HCT116 (cell line): ENCODE measurements around the gene MSI2. TPM values are rescaled to one million over a fixed set of nuclear protein-coding genes. Genes with fewer than 3 reads are reported as not detected.

Experiments used
- ATAC-seq: fragments of 200-7000 bp; cut with Tn5 transposase; 2 replicates; pipeline ENCODE4 v1.9.1; 2020; ENCODE audit warnings: mild to moderate bottlenecking, moderate library complexity
- BruUV-seq: library from RNA; stranded (reverse); fragments of 400-500 nt; replicated peaks from 2 replicates; lab custom pipeline; 2021; lab: Mats Ljungman, UMichigan
- CTCF ChIA-PET: fragments of 300-600 bp; sonication (Branson Sonifier 250); formaldehyde crosslinking; loops from one replicate; lab custom pipeline; 2021; ENCODE audit warnings: antibody characterized with exemption; lab: Charles Lee
- POLR2A ChIA-PET: fragments of 300-600, 350-600 bp; sonication (Branson Sonifier 250); formaldehyde crosslinking; loops from one replicate; lab custom pipeline; 2021; ENCODE audit warnings: antibody characterized with exemption; lab: Charles Lee
- RAD21 ChIA-PET, 2 experiments: fragments of 300-600 bp; sonication (Branson Sonifier 250); formaldehyde crosslinking; loops; one replicate each; lab custom pipeline; 2023; ENCODE audit warnings: low total read pairs in 2 of 2; ENCODE audit not compliant: uncharacterized antibody in 2 of 2, unreplicated experiment in 2 of 2, low non-redundant PET in 1 of 2; lab: Charles Lee
- DNase-seq: peaks from one replicate; pipeline ENCODE4 v3.0.0-alpha.2; 2010; ENCODE audit warnings: low read depth, low spot score
- H2AFZ ChIP-seq: fragments of 200-600 bp; shearing (Covaris generic), sonication (generic); 2 replicates; pipeline ENCODE4 v1.6.1; 2017; ENCODE audit warnings: low read depth, mixed run types, mixed read lengths, antibody characterized with exemption, low read length; ENCODE audit not compliant: poor library complexity, severe bottlenecking
- H3K27ac ChIP-seq: 2 replicates; pipeline ENCODE4 v1.5.1; 2012; ENCODE audit warnings: low read depth, low read length
- H3K27me3 ChIP-seq: fragments of 200-600 bp; sonication (generic); 2 replicates; pipeline ENCODE4 v1.6.1; 2016; ENCODE audit warnings: mixed run types, low read length, mixed read lengths; ENCODE audit not compliant: insufficient read depth
- H3K36me3 ChIP-seq, 2 experiments: fragments of 200-500 bp in 1 of 2; fragments of 200-600 bp in 1 of 2; sonication (Bioruptor generic) in 1 of 2; sonication (generic) in 1 of 2; 2 replicates each; pipeline versions ENCODE4 v1.5.1 to v1.6.1; 2014 to 2016; ENCODE audit warnings: low read length in 2 of 2, inconsistent platforms in 1 of 2, mixed read lengths in 1 of 2, mixed run types in 1 of 2; ENCODE audit not compliant: insufficient read depth in 2 of 2, control insufficient read depth in 1 of 2
- H3K4me1 ChIP-seq, 2 experiments: fragments of 200-600 bp in 1 of 2; sonication (generic) in 1 of 2; 2 replicates each; pipeline versions ENCODE4 v1.5.1 to v1.6.1; 2012 to 2017; ENCODE audit warnings: low read length in 2 of 2, inconsistent platforms in 1 of 2, mild to moderate bottlenecking in 1 of 2, mixed read lengths in 1 of 2, mixed run types in 1 of 2, moderate library complexity in 1 of 2; ENCODE audit not compliant: insufficient read depth in 2 of 2, control insufficient read depth in 1 of 2
- H3K4me2 ChIP-seq: fragments of 200-600 bp; sonication (generic); 2 replicates; pipeline ENCODE4 v1.6.1; 2017; ENCODE audit warnings: mixed run types, low read length, mixed read lengths
- H3K4me3 ChIP-seq, 2 experiments: fragments of 200-600 bp in 1 of 2; sonication (generic) in 1 of 2; replicated peaks in 1 of 2; 2 replicates each; pipeline ENCODE4 v1.5.1; 2011 to 2016; ENCODE audit warnings: low read length in 2 of 2, control low read depth in 1 of 2, low read depth in 1 of 2, mild to moderate bottlenecking in 1 of 2, mixed read lengths in 1 of 2, mixed run types in 1 of 2
- H3K79me2 ChIP-seq: fragments of 200-600 bp; sonication (generic); 2 replicates; pipeline ENCODE4 v1.6.1; 2017; ENCODE audit warnings: mild to moderate bottlenecking, mixed run types, low read length, moderate library complexity, mixed read lengths; ENCODE audit not compliant: insufficient read depth
- H3K9ac ChIP-seq: fragments of 200-600 bp; sonication (generic); 2 replicates; pipeline ENCODE4 v1.6.1; 2016; ENCODE audit warnings: low read length, mixed read lengths
- H3K9me2 ChIP-seq: fragments of 200-600 bp; sonication (generic), shearing (Covaris generic); 2 replicates; pipeline ENCODE4 v1.6.1; 2017; ENCODE audit warnings: mixed run types, mild to moderate bottlenecking, moderate library complexity; ENCODE audit not compliant: insufficient read depth
- H3K9me3 ChIP-seq, 2 experiments: fragments of 200-500 bp in 1 of 2; fragments of 200-600 bp in 1 of 2; sonication (Bioruptor generic) in 1 of 2; sonication (generic) in 1 of 2; 2 replicates each; pipeline ENCODE4 v1.6.1; 2014 to 2017; ENCODE audit warnings: low read length in 2 of 2, mixed read lengths in 2 of 2, inconsistent platforms in 1 of 2, low read depth in 1 of 2, mild to moderate bottlenecking in 1 of 2, mixed run types in 1 of 2, moderate library complexity in 1 of 2; ENCODE audit not compliant: control insufficient read depth in 1 of 2, insufficient read depth in 1 of 2
- H4K20me1 ChIP-seq: fragments of 200-600 bp; sonication (generic), shearing (Covaris generic); 2 replicates; pipeline ENCODE4 v1.6.1; 2017; ENCODE audit warnings: mixed run types, mild to moderate bottlenecking, moderate library complexity; ENCODE audit not compliant: insufficient read depth
- CBX3 ChIP-seq: IDR thresholded peaks from 2 replicates; pipeline ENCODE4 v1.6.1; 2012; ENCODE audit warnings: low read depth
- FOSL1 ChIP-seq: IDR thresholded peaks from 2 replicates; pipeline ENCODE4 v1.6.1; 2012; ENCODE audit warnings: low read depth
- MAX ChIP-seq: IDR thresholded peaks from 2 replicates; pipeline ENCODE4 v1.6.1; 2012
- POLR2AphosphoS5 ChIP-seq: IDR thresholded peaks from 2 replicates; pipeline ENCODE4 v1.6.1; 2011; ENCODE audit warnings: mild to moderate bottlenecking, low read depth, low read length, moderate library complexity
- SP1 ChIP-seq: IDR thresholded peaks from 2 replicates; pipeline ENCODE4 v1.6.1; 2012; ENCODE audit warnings: low read depth
- YY1 ChIP-seq: IDR thresholded peaks from 2 replicates; pipeline ENCODE4 v1.6.1; 2011; ENCODE audit warnings: low read length, low read depth, moderate library complexity, mild to moderate bottlenecking; ENCODE audit not compliant: insufficient replicate concordance; ENCODE audit errors: extremely low read depth
- ZNF274 ChIP-seq: fragments of 200-500 bp; sonication (Bioruptor generic); IDR thresholded peaks from 2 replicates; pipeline ENCODE4 v1.6.1; 2014; ENCODE audit warnings: mild to moderate bottlenecking, low read depth, low read length, inconsistent platforms
- intact Hi-C: fragments of 100-400 bp; cut with micrococcal nuclease; formaldehyde crosslinking; loops from 2 replicates; pipeline ENCODE4 v1.10.0; 2022
- total RNA-seq: library from RNA; stranded (reverse); gene quantifications from one replicate; pipeline ENCODE4 v1.2.1, GENCODE V29; 2021; ENCODE audit not compliant: unreplicated experiment

The MSI2 gene
- total RNA-seq, 1 experiment from 2014 or later = 137 TPM

GRCh38 chr17:57550016-57550415 lies 293.7 kb downstream of the MSI2 start:
- TF ChIP-seq CBX3 (no peak), ZNF274 (no peak), YY1 (no peak)
- TF ChIP-seq, all 23 proteins: peak for 0
- RAD21 ChIA-PET = no interaction called here
- Histone ChIP-seq H3K9ac (no peak overlapping the region), H3K27ac (no peak overlapping the region), H3K4me3 (no peak overlapping the region), H3K79me2 (no peaks in the 10 kb centered on the region), H3K36me3 (no peaks in the 10 kb centered on the region), H3K4me1 (no peaks in the 10 kb centered on the region; a peak in 1 of 4 replicates), H2AFZ (no peak overlapping the region), H3K9me3 (no peaks in the 10 kb centered on the region), H4K20me1 (no peaks in the 10 kb centered on the region), H3K9me2 (no peaks in the 10 kb centered on the region), H3K27me3 (no peaks in the 10 kb centered on the region), H3K4me2 (no peak overlapping the region)
- CTCF ChIA-PET = interaction anchor here (1.3 kb wide), 1 partner anchor 9 kb away, joined by 3 read pairs; no protein-coding TSS in a partner anchor
- POLR2A ChIA-PET = no interaction called here
- no TSS peak for BruUV-seq
- DNase-seq = no peak
- intact Hi-C loops = no loop called here
- ATAC-seq = no peak

- CTCF ChIA-PET = interaction anchor here (1.3 kb wide), 1 partner anchor 10 kb away, joined by 3 read pairs; no protein-coding TSS in a partner anchor
Measured at GRCh38 chr17:57550668-57551315, 294.5 kb downstream of the MSI2 start.

More at GRCh38 chr17:57550668-57551315, 294.5 kb downstream of the MSI2 start:
- H3K9me2 ChIP-seq = no peaks in the 10 kb centered on the region
- H3K27ac ChIP-seq = no peak overlapping the region
- H3K4me1 ChIP-seq = no peaks in the 10 kb centered on the region
- no peak overlapping the region for H3K9ac ChIP-seq
- DNase-seq (no peak), ATAC-seq (no peak)
- H3K27me3 ChIP-seq = no peaks in the 10 kb centered on the region
- intact Hi-C loops = no loop called here
- H3K4me2 ChIP-seq = no peak overlapping the region
- H3K4me3 ChIP-seq = no peak overlapping the region
- ChIA-PET POLR2A (no interaction called here), RAD21 (no interaction called here)
- no peaks in the 10 kb centered on the region for H3K79me2 ChIP-seq
- H2AFZ ChIP-seq = no peak overlapping the region
- no TSS peak for BruUV-seq
- TF ChIP-seq SP1 (no peak), FOSL1 (no peak), MAX (no peak), ZNF274 (no peak), POLR2AphosphoS5 (no peak)
- no peaks in the 10 kb centered on the region for H3K36me3 ChIP-seq
- H3K9me3 ChIP-seq = no peaks in the 10 kb centered on the region
- no peaks in the 10 kb centered on the region for H4K20me1 ChIP-seq
